ENCODE measurements around the gene MYLK. TPM values are rescaled to one million over a fixed set of nuclear protein-coding genes. Genes with fewer than 3 reads are reported as not detected.
A peak's percentile ranks its signal among the peaks of the same experiment; 100 is the strongest.
"Not testable (repeated sequence)": the region's sequence is repeated elsewhere in the genome, so short reads cannot be mapped to it uniquely, and the experiment has no call there.

The MYLK gene
- total RNA-seq, 1 donor from 2014 or later, result 196 TPM

- DNase-seq (ENCODE audit: low spot score in 2 of 2), result no peak
- Histone ChIP-seq H3K36me3 (peaks cover 0 to 21% of the 10 kb centered on the region in 2 donors), H3K27ac (peak overlapping the region; percentile 91 to 92), H3K9me3 (no peaks in the 10 kb centered on the region), H3K27me3 (no peaks in the 10 kb centered on the region), H3K4me1 (peaks cover 0 to 41% of the 10 kb centered on the region in 2 donors), H3K4me3 (no peak overlapping the region)
- no peak for TF ChIP-seq CTCF (IDR thresholded peaks at IDR 0.05)
- intact Hi-C loops (cut with DNase I), result loop anchor here (1.0 kb wide), 1 partner anchor 50 kb away; no protein-coding TSS in a partner anchor
These were observed 181.4 kb downstream of the MYLK start for GRCh38 chr3:123702720-123703119.

- intact Hi-C loops (cut with DNase I), result loop anchor here (1.0 kb wide), 1 partner anchor 50 kb away; no protein-coding TSS in a partner anchor
- Histone ChIP-seq H3K4me3 (peak overlapping the region; percentile 49 to 84), H3K27ac (peak overlapping the region; percentile 91 to 92), H3K4me1 (peaks cover 0 to 41% of the 10 kb centered on the region in 2 donors), H3K36me3 (peaks cover 0 to 15% of the 10 kb centered on the region in 2 donors)
- TF ChIP-seq CTCF (IDR thresholded peaks at IDR 0.05), result peak; percentile 63 to 74 (median 69)
- not testable (repeated sequence) for H3K27me3 ChIP-seq, H3K9me3 ChIP-seq
- peak in 1 of 2 donors; percentile 83 for DNase-seq (ENCODE audit: low spot score in 2 of 2)
These were observed 182.1 kb downstream of the MYLK start for GRCh38 chr3:123702057-123702456.

GRCh38 chr3:123700791-123701722 lies 183.1 kb downstream of the MYLK start:
- Histone ChIP-seq H3K4me1 (peaks cover 0 to 46% of the 10 kb centered on the region in 2 donors), H3K27ac (peak overlapping the region; percentile 91 to 92), H3K4me3 (peak overlapping the region; percentile 49 to 84), H3K36me3 (peaks cover 0 to 5% of the 10 kb centered on the region in 2 donors), H3K27me3 (no peaks in the 10 kb centered on the region), H3K9me3 (no peaks in the 10 kb centered on the region)
- intact Hi-C loops (cut with DNase I), result loop anchor here (1.0 to 2.0 kb wide), 3 partner anchors 13 to 58 kb away; no protein-coding TSS in a partner anchor
- peak in 1 of 2 donors; percentile 86 for DNase-seq (ENCODE audit: low spot score in 2 of 2)
- peak in 1 of 3 experiments; percentile 7 for TF ChIP-seq CTCF (IDR thresholded peaks at IDR 0.05)

GRCh38 chr3:123698813-123699212 lies 185.3 kb downstream of the MYLK start:
- intact Hi-C loops (cut with DNase I), result no loop called here

GRCh38 chr3:123696808-123697207 lies 187.3 kb downstream of the MYLK start:
- TF ChIP-seq CTCF (IDR thresholded peaks at IDR 0.05), result no peak
- H3K27me3 ChIP-seq, result no peaks in the 10 kb centered on the region
- peak overlapping the region; percentile 49 to 84 for H3K4me3 ChIP-seq
- peaks cover 25 to 36% of the 10 kb centered on the region in 2 donors for H3K36me3 ChIP-seq
- DNase-seq (ENCODE audit: low spot score in 2 of 2), result no peak
- no peaks in the 10 kb centered on the region for H3K9me3 ChIP-seq
- peak overlapping the region; percentile 91 to 92 for H3K27ac ChIP-seq
- intact Hi-C loops (cut with DNase I), result no loop called here
- peaks cover 26 to 44% of the 10 kb centered on the region in 2 donors for H3K4me1 ChIP-seq

More at GRCh38 chr3:123698813-123699212, 185.3 kb downstream of the MYLK start:
- Histone ChIP-seq H3K4me3 (peak overlapping the region; percentile 49 to 84), H3K27ac (peak overlapping the region; percentile 91 to 92), H3K9me3 (no peaks in the 10 kb centered on the region), H3K27me3 (no peaks in the 10 kb centered on the region), H3K36me3 (peaks cover 6 to 16% of the 10 kb centered on the region in 2 donors), H3K4me1 (peaks cover 12 to 40% of the 10 kb centered on the region in 2 donors)
- TF ChIP-seq CTCF (IDR thresholded peaks at IDR 0.05), result no peak
- no peak for DNase-seq (ENCODE audit: low spot score in 2 of 2)

Measured in ascending aorta (tissue), 2 donors.